CD4-positive, alpha-beta T cell (primary cell): ENCODE results near the gene SPSB3. TPM values are rescaled to one million over a fixed set of nuclear protein-coding genes. Genes with fewer than 3 reads are reported as not detected.

Source experiments
- ATAC-seq: fragments of 200-7000 bp; cut with Tn5 transposase; one replicate; pipeline ENCODE4 v1.10.0; 2022; ENCODE audit warnings: mild to moderate bottlenecking; ENCODE audit not compliant: poor library complexity
- CTCF ChIA-PET: fragments of 350-600 bp; sonication (Branson Sonifier 250); formaldehyde crosslinking; loops from one replicate; lab custom pipeline; 2021; ENCODE audit warnings: antibody characterized with exemption, inconsistent platforms; lab: Charles Lee
- POLR2A ChIA-PET: fragments of 350-600 bp; sonication (Branson Sonifier 250); formaldehyde crosslinking; loops from one replicate; lab custom pipeline; 2021; ENCODE audit warnings: antibody characterized with exemption, inconsistent platforms; lab: Charles Lee
- DNase-seq, 14 experiments: peaks; one replicate each; pipeline ENCODE4 v3.0.0-alpha.2; 2013 to 2020; ENCODE audit warnings: mixed read lengths in 2 of 14
- H3K27ac ChIP-seq, 2 donors: one replicate each; pipeline versions ENCODE4 v1.5.1 to v1.7.0; 2013; ENCODE audit warnings: low read length in 2 of 2, low read depth in 1 of 2, mild to moderate bottlenecking in 1 of 2
- H3K27me3 ChIP-seq, 2 experiments: 1 replicate in 1 of 2; 2 replicates in 1 of 2; pipeline versions ENCODE4 v1.6.1 to v1.7.0; 2013; ENCODE audit warnings: low read length in 2 of 2, control low read depth in 1 of 2, mild to moderate bottlenecking in 1 of 2, moderate library complexity in 1 of 2; ENCODE audit not compliant: insufficient read depth in 2 of 2, control insufficient read depth in 1 of 2
- H3K36me3 ChIP-seq: one replicate; pipeline ENCODE4 v1.6.1; 2013; ENCODE audit warnings: low read length, control low read depth; ENCODE audit not compliant: insufficient read depth
- H3K4me1 ChIP-seq: one replicate; pipeline ENCODE4 v1.6.1; 2013; ENCODE audit warnings: low read length, control low read depth; ENCODE audit not compliant: insufficient read depth
- H3K4me3 ChIP-seq: one replicate; pipeline ENCODE4 v1.5.1; 2013; ENCODE audit warnings: mild to moderate bottlenecking, low read length, moderate library complexity
- H3K9me3 ChIP-seq, 2 experiments: 1 replicate in 1 of 2; 2 replicates in 1 of 2; pipeline versions ENCODE4 v1.6.1 to v1.7.0; 2013; ENCODE audit warnings: low read length in 2 of 2, mild to moderate bottlenecking in 2 of 2, control low read depth in 1 of 2, moderate library complexity in 1 of 2; ENCODE audit not compliant: control insufficient read depth in 1 of 2, insufficient read depth in 1 of 2
- H3K27ac Mint-ChIP-seq: one replicate; pipeline ENCODE4 v1.8.0; 2020; ENCODE audit warnings: mixed read lengths
- H3K27me3 Mint-ChIP-seq: one replicate; pipeline ENCODE4 v1.8.0; 2021; ENCODE audit warnings: mixed read lengths
- H3K36me3 Mint-ChIP-seq: one replicate; pipeline ENCODE4 v1.8.0; 2021; ENCODE audit warnings: low read depth, mixed read lengths
- H3K4me1 Mint-ChIP-seq: one replicate; pipeline ENCODE4 v1.8.0; 2021; ENCODE audit warnings: low read depth, mixed read lengths
- H3K4me3 Mint-ChIP-seq: one replicate; pipeline ENCODE4 v1.8.0; 2020; ENCODE audit warnings: mild to moderate bottlenecking, mixed read lengths
- H3K9me3 Mint-ChIP-seq: one replicate; pipeline ENCODE4 v1.8.0; 2020; ENCODE audit warnings: mixed read lengths
- intact Hi-C, 2 experiments: fragments of 100-400 bp; cut with DNase I in 1 of 2; cut with micrococcal nuclease in 1 of 2; formaldehyde crosslinking; loops; one replicate each; pipeline versions ENCODE4 v1.15.1 to v1.9.0; 2023 to 2025; cut with DNase I, micrococcal nuclease
- total RNA-seq, 174 experiments: library from RNA in 2 of 174; stranded (reverse) in 2 of 174; gene quantifications; one replicate each; pipeline ENCODE4 v1.2.3 and lab custom pipeline; 2021 to 2026
- TF ChIP-seq, protein P1 (sequence below): fragments of 200-600 bp; IDR thresholded peaks from one replicate; pipeline ENCODE4 v1.8.0; 2022; ENCODE audit warnings: antibody characterized with exemption, mild to moderate bottlenecking

Gene SPSB3
- total RNA-seq, 2 experiments from 2014 or later = 86.3 to 87.6 TPM

GRCh38 chr16:1787056-1787321 lies 4.6 kb upstream of the SPSB3 start:
- DNase-seq (peak in 1 of 14 experiments; percentile 3), ATAC-seq (no peak)
- Histone ChIP-seq H3K27ac (no peak overlapping the region), H3K27me3 (no peaks in the 10 kb centered on the region), H3K4me3 (no peak overlapping the region), H3K36me3 (peaks cover 38% of the 10 kb centered on the region), H3K4me1 (peaks cover 35% of the 10 kb centered on the region), H3K9me3 (peaks cover 0 to 6% of the 10 kb centered on the region in 2 experiments)
- peaks cover 20% of the 10 kb centered on the region for H3K36me3 Mint-ChIP-seq
- no peak overlapping the region for H3K27ac Mint-ChIP-seq
- intact Hi-C loops = loop anchor here in 1 of 2 experiments (10.0 kb wide), 2 partner anchors 482 to 1382 kb away; partner anchors contain the start of genes DECR2 and UBE2I
- H3K4me1 Mint-ChIP-seq = peaks cover 17% of the 10 kb centered on the region
- TF ChIP-seq, protein P1, sequence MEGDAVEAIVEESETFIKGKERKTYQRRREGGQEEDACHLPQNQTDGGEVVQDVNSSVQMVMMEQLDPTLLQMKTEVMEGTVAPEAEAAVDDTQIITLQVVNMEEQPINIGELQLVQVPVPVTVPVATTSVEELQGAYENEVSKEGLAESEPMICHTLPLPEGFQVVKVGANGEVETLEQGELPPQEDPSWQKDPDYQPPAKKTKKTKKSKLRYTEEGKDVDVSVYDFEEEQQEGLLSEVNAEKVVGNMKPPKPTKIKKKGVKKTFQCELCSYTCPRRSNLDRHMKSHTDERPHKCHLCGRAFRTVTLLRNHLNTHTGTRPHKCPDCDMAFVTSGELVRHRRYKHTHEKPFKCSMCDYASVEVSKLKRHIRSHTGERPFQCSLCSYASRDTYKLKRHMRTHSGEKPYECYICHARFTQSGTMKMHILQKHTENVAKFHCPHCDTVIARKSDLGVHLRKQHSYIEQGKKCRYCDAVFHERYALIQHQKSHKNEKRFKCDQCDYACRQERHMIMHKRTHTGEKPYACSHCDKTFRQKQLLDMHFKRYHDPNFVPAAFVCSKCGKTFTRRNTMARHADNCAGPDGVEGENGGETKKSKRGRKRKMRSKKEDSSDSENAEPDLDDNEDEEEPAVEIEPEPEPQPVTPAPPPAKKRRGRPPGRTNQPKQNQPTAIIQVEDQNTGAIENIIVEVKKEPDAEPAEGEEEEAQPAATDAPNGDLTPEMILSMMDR = no peak
- CTCF ChIA-PET = no interaction called here
- H3K4me3 Mint-ChIP-seq = no peak overlapping the region
- no peaks in the 10 kb centered on the region for H3K27me3 Mint-ChIP-seq
- POLR2A ChIA-PET = no interaction called here
- H3K9me3 Mint-ChIP-seq = no peaks in the 10 kb centered on the region

GRCh38 chr16:1786242-1787055 lies 4.1 kb upstream of the SPSB3 start:
- intact Hi-C loops = loop anchor here in 1 of 2 experiments (10.0 kb wide), 2 partner anchors 482 to 1382 kb away; partner anchors contain the start of genes DECR2 and UBE2I
- Histone ChIP-seq H3K36me3 (peaks cover 38% of the 10 kb centered on the region), H3K4me3 (no peak overlapping the region), H3K27ac (no peak overlapping the region), H3K27me3 (no peaks in the 10 kb centered on the region), H3K4me1 (peaks cover 39% of the 10 kb centered on the region), H3K9me3 (peaks cover 0 to 6% of the 10 kb centered on the region in 2 experiments)
- Mint-ChIP-seq H3K9me3 (no peaks in the 10 kb centered on the region), H3K4me1 (peaks cover 22% of the 10 kb centered on the region), H3K36me3 (peaks cover 25% of the 10 kb centered on the region), H3K27me3 (no peaks in the 10 kb centered on the region), H3K27ac (no peak overlapping the region), H3K4me3 (no peak overlapping the region)
- ChIA-PET POLR2A (no interaction called here), CTCF (no interaction called here)
- DNase-seq (peak in 2 of 14 experiments; percentile 5 to 33), ATAC-seq (no peak)
- TF ChIP-seq, protein P1 = no peak

DNA sequence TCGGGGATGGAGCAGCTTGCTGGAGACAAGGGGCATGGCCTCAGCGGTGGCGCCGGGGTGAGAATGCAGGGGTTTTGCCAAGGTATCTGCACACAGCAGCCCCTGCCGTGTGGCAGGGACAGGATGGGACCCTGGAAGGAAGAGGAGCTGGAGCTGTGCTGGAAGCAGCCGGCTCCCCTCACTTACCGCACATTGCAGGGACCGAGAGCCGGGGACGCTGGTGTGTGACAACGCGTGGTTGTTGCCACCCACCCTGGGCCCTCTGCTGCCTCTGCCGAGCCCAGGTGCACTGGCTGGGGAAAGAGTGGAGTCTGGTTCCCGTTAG lies 3.4 kb upstream of the SPSB3 start:
- H3K27ac ChIP-seq = no peak overlapping the region
- TF ChIP-seq, protein P1 = no peak
- intact Hi-C loops = loop anchor here in 1 of 2 experiments (10.0 kb wide), 2 partner anchors 481 to 1381 kb away; partner anchors contain the start of genes DECR2 and UBE2I
- ATAC-seq (no peak), DNase-seq (no peak)
- no peak overlapping the region for H3K27ac Mint-ChIP-seq
- no peaks in the 10 kb centered on the region for H3K27me3 ChIP-seq
- peaks cover 26% of the 10 kb centered on the region for H3K4me1 Mint-ChIP-seq
- H3K4me1 ChIP-seq = peaks cover 45% of the 10 kb centered on the region
- H3K4me3 Mint-ChIP-seq = peak overlapping the region; percentile 34
- no peak overlapping the region for H3K4me3 ChIP-seq
- ChIA-PET POLR2A (no interaction called here), CTCF (no interaction called here)
- H3K9me3 ChIP-seq = peaks cover 0 to 6% of the 10 kb centered on the region in 2 experiments
- H3K36me3 ChIP-seq = peaks cover 34% of the 10 kb centered on the region
- no peaks in the 10 kb centered on the region for H3K27me3 Mint-ChIP-seq
- no peaks in the 10 kb centered on the region for H3K9me3 Mint-ChIP-seq
- peaks cover 29% of the 10 kb centered on the region for H3K36me3 Mint-ChIP-seq
